GM21737 (cell line): Measurements from ENCODE around the gene ARHGAP10.

Experiments used
- ATAC-seq: cut with Tn5 transposase; IDR thresholded peaks from one replicate; pipeline ENCODE4 v1.9.1; 2021; ENCODE audit warnings: mild to moderate bottlenecking, moderate library complexity; ENCODE audit not compliant: unreplicated experiment

Gene ARHGAP10

DNA sequence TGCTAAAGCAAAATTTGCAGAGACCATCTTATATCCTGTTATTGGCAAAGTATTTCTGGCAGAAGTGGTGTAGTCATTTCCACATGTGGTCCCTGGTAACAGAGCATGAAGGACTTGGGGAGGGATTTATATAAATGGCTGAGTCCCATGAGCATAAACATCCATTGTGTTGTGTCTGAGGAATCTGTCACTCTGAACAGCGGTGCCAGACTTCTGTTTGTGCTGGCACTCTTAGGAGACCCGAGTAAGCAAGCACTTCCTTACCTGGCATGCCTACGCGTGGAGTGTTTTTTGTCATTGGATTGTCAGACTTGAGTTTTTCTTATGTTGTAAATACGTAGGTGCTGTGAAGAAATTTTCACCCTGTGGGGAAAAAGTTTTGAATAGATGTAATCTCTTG is 285.9 kb downstream of the ARHGAP10 start:
- ATAC-seq = no peak

GRCh38 chr4:148021686-148022085 is 289.8 kb downstream of the ARHGAP10 start:
- ATAC-seq = no peak

DNA sequence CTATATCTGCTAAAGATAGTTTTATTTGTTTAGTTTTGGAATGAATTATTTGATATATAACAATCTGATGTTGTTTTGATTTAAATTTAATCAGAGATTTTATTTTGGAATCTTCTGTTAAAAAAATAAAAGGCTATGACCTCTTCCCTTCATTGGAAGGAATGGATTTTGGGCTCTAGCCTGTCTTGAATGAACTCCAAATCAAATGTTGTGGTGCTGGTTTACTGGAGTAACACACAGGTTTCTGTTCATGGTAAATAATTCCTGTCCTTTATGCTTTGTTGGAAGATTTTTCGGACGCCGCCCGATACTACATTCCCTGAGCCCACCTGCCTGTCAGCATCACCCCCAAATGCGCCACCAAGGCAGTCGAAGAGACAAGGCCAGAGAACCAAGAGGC is 291.1 kb downstream of the ARHGAP10 start:
- ATAC-seq = no peak

DNA sequence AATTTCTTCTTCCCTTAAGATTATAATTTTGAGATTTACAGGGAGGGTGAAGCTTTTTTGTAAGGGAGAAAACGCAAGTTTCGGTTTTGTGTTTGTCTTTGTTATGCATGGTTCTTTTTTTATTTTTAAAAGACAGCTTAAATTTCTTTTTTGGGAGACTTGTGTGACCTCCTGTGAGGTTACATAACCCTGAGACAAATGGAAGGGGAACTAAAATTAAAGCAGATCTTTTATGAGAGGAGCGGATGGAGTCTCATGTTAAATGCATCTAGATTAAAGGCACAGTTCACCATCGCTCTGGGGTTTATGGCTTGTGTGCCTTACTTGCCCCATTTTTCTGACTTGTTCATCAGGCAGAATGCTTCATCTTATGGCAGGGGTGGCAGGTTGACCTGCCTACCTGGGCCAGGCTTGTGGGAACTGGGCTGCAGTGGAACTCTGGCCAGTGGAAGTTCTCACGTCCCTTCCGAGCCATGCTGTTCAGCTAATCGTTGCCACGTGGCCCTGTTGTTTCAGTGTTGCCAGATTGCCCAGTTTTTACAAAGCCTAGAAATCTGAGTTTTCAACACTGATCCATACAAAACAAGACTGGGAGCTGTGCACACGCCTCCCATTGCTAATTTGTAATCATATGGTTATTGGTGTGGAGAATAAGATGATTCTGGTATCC is 291.8 kb downstream of the ARHGAP10 start:
- no peak for ATAC-seq

GRCh38 chr4:148025981-148026380 is 294.1 kb downstream of the ARHGAP10 start:
- no peak for ATAC-seq

- ATAC-seq = no peak
Observed at GRCh38 chr4:148027201-148027600, 295.3 kb downstream of the ARHGAP10 start.

- ATAC-seq = no peak
Observed at GRCh38 chr4:148029781-148030180, 297.9 kb downstream of the ARHGAP10 start.

GRCh38 chr4:148030193-148030873 is 298.4 kb downstream of the ARHGAP10 start:
- no peak for ATAC-seq

GRCh38 chr4:148034813-148035212 is 302.9 kb downstream of the ARHGAP10 start:
- ATAC-seq = no peak

DNA sequence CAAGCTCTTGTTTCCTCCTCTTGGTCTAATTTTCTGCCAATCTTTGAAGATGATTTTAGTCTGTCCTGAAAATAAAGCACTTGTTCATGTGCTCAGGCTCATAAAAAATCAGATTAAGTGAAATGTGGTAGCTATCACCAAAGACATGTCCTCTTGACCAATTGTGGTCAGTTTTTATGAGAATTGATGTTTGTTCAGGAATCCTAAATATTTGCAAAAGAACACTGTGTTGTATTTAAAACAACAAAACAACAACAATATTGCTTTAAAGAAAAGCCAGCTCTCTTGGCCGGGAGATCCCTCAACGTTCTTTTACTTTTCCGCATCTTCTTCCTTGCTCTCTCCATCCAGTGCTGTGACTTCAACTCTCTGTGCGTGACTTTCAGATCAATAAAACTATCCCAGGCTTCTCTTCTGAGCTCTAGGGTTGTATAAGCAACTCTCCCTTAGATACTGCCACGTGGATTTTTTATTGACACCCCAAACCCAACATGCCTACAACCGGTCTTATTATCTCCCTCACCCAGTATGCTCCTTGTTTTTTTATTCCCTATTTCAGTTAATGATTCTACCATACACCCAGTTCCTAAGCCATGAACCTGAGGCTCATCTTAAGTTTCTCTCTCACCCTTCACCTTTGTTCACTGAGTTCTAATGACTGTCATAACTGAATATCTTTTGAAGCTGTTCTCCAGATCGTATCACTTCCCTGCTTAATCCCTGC is 309.9 kb downstream of the ARHGAP10 start:
- ATAC-seq = no peak

DNA sequence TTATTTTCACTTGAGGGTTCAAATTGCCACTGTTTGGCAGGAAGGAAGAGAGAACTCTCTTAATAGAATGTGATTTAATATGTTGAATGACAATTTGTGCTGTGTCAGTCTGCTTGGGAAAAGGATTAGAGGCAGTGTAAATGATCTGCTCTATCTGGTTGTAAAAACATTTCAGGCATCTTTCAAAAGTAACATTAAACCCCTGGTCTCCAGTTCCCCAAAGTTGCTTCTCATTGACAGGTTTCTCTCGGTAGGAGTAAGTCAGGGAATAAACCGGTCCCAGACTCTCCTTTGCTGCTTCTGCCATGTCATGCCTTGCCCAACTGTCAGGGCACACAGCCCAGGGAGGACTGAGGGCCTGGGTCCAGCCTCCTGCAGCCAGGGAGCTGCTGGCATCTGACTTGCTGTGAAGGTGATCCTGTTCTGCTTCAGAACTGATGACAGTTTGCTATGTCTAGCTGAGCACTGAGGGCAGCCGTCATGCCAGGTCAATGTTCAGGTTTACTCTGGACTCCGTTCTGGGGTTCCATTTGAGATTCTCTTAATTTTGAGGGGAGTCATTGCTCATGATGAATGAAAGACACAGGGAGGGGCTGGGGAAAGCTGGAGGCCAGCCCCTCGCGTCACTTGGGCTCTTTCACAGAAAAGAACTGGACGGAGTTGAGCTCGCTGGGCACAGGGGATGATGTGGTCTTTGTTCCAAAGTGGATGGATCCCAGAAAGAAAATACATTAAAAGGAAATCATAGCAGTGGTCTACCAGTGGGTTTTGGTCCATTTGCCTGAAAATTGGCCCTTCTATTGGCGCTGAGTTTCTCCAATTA is 312.4 kb downstream of the ARHGAP10 start:
- peak; percentile 24 for ATAC-seq

GRCh38 chr4:148044912-148045352 is 313.0 kb downstream of the ARHGAP10 start:
- ATAC-seq = peak; percentile 95

DNA sequence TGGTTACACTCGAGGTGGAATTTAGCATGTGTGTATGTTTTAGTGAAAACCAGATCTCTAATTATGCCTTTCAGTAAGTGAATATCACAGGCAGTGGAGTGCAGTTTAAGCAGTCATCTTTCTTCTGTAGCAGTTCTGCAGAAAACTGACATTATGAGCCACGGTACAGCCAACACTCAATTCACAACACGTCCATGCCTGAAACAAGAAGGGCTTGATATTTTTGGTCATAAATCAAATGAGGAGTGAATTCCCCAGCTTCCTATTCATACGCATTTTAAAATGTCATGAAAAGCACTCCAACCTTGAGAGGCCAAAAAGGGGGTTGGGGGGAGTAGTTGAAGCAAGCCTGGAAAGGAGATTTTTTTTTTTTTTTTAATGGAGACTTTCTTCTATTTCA is 316.7 kb downstream of the ARHGAP10 start:
- no peak for ATAC-seq

GRCh38 chr4:148051403-148051802 is 319.5 kb downstream of the ARHGAP10 start:
- ATAC-seq = no peak

GRCh38 chr4:148052448-148052847 is 320.6 kb downstream of the ARHGAP10 start:
- no peak for ATAC-seq

DNA sequence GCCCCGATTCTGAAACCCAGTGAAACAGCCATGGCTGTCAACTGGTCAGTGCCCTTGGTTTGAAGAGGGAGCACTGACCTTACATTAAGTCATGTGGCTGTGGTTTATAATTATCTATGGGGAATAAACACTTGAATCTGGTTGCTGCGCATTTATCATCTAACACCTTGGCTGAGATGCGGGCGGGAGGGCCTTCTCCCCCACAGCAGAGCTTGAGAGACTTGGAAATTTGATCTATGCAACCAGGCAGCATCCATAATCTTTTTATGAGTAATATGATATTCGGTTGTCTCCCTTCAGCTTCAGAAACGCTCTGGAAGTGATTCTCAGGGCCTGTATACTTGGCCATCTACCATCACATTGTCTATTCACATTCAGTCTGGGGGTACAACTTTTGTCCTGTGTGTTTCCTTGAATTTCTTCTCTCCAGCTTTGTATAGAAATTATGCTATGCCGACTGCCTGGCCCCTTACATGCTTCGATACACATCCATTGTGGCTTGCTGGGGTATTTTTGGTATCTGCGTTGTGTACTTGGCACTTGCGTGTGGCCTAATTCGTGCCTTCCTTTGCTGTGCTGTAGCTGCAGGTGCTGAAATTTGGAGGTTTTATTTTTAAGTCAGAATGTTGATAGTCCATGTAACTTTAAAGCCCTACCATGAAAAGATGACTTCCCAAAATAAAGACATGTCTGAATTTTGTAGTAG is 321.6 kb downstream of the ARHGAP10 start:
- ATAC-seq = no peak

GRCh38 chr4:148054275-148054674 is 322.4 kb downstream of the ARHGAP10 start:
- ATAC-seq = no peak

- peak; percentile 34 for ATAC-seq
Observed at GRCh38 chr4:148055844-148056243, 324.0 kb downstream of the ARHGAP10 start.

DNA sequence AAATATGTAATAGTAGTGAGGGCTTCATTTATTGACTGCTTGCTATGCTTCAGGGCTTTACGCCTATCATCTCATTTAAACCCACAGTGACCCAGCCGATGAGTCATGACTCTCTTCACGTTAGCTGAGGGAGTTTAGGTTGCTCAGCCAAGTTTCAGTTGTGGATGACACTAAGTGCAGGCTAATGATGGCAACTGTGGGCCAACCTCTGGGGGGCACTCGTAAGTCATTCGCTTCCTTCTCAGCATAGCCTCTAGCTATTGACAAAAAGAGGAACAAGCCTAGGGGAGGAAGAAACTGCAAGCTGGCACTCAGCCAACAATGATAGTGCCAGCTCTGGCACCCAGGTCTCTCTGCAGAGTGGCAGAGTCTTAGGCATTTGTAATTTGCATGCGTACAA is 325.0 kb downstream of the ARHGAP10 start:
- peak; percentile 73 for ATAC-seq

- peak; percentile 48 for ATAC-seq
Observed at GRCh38 chr4:148057516-148057915, 325.6 kb downstream of the ARHGAP10 start.
